ENCODE data around the gene OR2T11.

The OR2T11 gene

DNA sequence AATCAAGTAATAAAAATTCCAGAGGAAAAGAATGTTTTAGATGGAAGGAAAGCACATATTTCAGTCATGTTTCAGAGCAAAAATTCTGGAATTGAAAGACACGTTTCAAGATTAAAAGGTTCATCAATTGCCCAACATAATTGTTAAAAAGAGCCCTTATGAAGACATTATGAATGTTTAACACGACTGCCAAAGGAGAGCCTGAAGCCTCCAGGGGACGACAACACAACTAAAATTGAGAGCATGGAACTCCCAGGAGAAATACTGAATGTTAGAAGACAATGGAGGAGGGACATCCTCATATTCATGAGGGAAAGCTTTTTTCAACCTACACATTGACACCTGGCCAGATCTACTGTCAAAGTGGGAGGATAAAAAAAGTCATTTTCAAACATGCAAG is 16.0 kb downstream of the OR2T11 start:
- Histone ChIP-seq H3K9me3 (ENCODE audit: control insufficient read depth in 5 of 5, low read length in 5 of 5) (no peaks in the 10 kb centered on the region), H3K9ac (ENCODE audit: low read length in 5 of 5) (no peak overlapping the region), H3K27me3 (ENCODE audit: control insufficient read depth in 5 of 5, insufficient read depth in 4 of 5, low read length in 5 of 5) (no peaks in the 10 kb centered on the region), H3K4me3 (ENCODE audit: low read depth in 1 of 5, low read length in 5 of 5) (no peak overlapping the region), H3K4me1 (ENCODE audit: control insufficient read depth in 5 of 5, insufficient read depth in 5 of 5, low read length in 5 of 5) (peaks cover 0 to 6% (median 4%) of the 10 kb centered on the region in 5 donors), H3K27ac (ENCODE audit: low read depth, low read length) (no peak overlapping the region), H3K36me3 (ENCODE audit: control insufficient read depth in 5 of 5, insufficient read depth in 5 of 5, low read length in 5 of 5) (no peaks in the 10 kb centered on the region)

DNA sequence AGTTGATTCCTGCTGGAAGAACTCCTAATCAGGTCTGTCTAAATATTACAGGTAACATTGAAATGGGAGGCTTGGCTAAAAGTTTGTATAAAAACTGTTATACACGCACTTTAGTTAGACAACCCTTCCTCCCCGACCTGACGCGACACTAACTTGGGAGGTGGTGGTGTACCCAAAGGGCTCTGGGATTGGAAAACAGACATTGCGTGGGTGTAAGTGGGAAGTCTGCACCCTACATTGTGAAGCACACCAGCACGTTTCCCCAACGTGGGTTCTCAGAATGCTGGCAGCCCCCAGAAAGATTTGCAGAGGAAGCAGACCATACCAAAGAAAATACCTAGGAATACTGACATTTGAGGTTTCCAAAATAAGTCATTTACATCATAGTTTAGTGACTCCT is 16.8 kb downstream of the OR2T11 start:
- H3K27ac ChIP-seq (ENCODE audit: low read depth, low read length): no peak overlapping the region
- peaks cover 0 to 6% (median 4%) of the 10 kb centered on the region in 5 donors for H3K4me1 ChIP-seq (ENCODE audit: control insufficient read depth in 5 of 5, insufficient read depth in 5 of 5, low read length in 5 of 5)
- no peaks in the 10 kb centered on the region for H3K27me3 ChIP-seq (ENCODE audit: control insufficient read depth in 5 of 5, insufficient read depth in 4 of 5, low read length in 5 of 5)
- peak overlapping the region in 1 of 5 donors; percentile 0 for H3K9ac ChIP-seq (ENCODE audit: low read length in 5 of 5)
- no peaks in the 10 kb centered on the region for H3K36me3 ChIP-seq (ENCODE audit: control insufficient read depth in 5 of 5, insufficient read depth in 5 of 5, low read length in 5 of 5)
- no peaks in the 10 kb centered on the region for H3K9me3 ChIP-seq (ENCODE audit: control insufficient read depth in 5 of 5, low read length in 5 of 5)
- H3K4me3 ChIP-seq (ENCODE audit: low read depth in 1 of 5, low read length in 5 of 5): no peak overlapping the region

DNA sequence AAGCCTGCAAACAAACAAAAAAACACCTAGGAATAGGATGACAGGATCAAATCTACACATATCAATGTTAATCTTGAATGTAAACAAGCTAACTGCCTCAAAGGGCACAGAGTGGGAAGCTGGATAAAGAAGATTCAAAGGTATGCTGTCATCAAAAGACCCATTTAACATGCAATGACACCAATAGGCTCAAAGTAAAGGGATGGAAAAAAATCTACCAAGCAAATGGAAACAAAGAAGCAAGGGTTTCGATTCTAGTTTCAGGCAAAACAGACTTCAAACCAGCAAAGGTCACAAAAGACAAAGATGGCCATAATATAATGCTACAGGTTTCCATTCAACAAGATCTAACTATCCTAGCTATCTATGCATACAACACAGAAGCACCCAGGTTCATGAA is 21.1 kb downstream of the OR2T11 start:
- no peak overlapping the region for H3K27ac ChIP-seq (ENCODE audit: low read depth, low read length)
- H3K9ac ChIP-seq (ENCODE audit: low read length in 5 of 5): no peak overlapping the region
- H3K36me3 ChIP-seq (ENCODE audit: control insufficient read depth in 5 of 5, insufficient read depth in 5 of 5, low read length in 5 of 5): no peaks in the 10 kb centered on the region
- no peak overlapping the region for H3K4me3 ChIP-seq (ENCODE audit: low read depth in 1 of 5, low read length in 5 of 5)
- peaks cover 0 to 6% (median 0%) of the 10 kb centered on the region in 5 donors for H3K27me3 ChIP-seq (ENCODE audit: control insufficient read depth in 5 of 5, insufficient read depth in 4 of 5, low read length in 5 of 5)
- no peaks in the 10 kb centered on the region for H3K9me3 ChIP-seq (ENCODE audit: control insufficient read depth in 5 of 5, low read length in 5 of 5)
- no peaks in the 10 kb centered on the region for H3K4me1 ChIP-seq (ENCODE audit: control insufficient read depth in 5 of 5, insufficient read depth in 5 of 5, low read length in 5 of 5)

DNA sequence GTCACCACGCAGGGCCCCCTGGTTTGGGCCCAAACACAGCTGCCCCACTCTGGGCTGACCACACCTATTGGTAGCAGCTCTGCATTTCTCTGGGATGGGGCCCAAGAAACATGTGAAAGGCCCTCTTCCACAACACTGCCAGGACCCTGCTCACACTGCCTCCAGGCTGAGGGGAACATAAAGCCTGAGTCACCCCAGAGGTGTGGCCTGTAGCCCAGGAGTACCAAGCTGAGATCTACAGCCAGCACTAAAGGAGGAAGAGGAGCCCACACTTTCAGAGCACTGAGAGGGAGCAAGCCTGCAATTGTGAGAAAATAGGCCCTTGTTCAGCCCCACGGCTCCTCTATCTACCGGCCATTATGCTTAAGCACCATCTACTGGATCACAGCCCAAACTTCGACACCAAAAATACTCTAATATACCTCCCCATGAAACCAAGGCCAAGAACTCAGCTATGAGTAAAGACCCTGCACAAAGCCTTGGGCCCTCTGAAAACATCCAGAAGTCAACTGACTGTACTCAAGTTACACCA is 22.9 kb downstream of the OR2T11 start:
- Histone ChIP-seq H3K27me3 (ENCODE audit: control insufficient read depth in 5 of 5, insufficient read depth in 4 of 5, low read length in 5 of 5) (peaks cover 0 to 6% (median 0%) of the 10 kb centered on the region in 5 donors), H3K9me3 (ENCODE audit: control insufficient read depth in 5 of 5, low read length in 5 of 5) (no peaks in the 10 kb centered on the region), H3K36me3 (ENCODE audit: control insufficient read depth in 5 of 5, insufficient read depth in 5 of 5, low read length in 5 of 5) (no peaks in the 10 kb centered on the region), H3K4me1 (ENCODE audit: control insufficient read depth in 5 of 5, insufficient read depth in 5 of 5, low read length in 5 of 5) (no peaks in the 10 kb centered on the region), H3K4me3 (ENCODE audit: low read depth in 1 of 5, low read length in 5 of 5) (no peak overlapping the region), H3K27ac (ENCODE audit: low read depth, low read length) (no peak overlapping the region), H3K9ac (ENCODE audit: low read length in 5 of 5) (no peak overlapping the region)

DNA sequence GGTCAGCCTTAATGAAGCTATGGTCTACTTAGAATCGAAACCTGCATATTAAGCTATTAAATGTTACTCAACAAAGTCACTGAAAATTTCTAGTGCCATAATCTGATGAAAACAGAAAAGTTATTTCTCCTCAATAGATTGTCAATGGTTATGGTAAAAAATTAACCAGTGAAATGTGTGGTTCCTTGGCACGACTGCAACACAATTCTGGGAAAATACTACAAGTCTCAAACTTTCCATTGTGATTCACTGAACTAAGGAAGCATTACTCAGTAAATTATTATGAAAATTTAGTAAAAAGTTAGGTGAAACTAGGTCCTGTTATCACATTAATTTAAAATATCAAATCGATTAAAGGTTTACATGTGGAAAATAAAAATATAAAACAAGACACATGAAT is 24.6 kb downstream of the OR2T11 start:
- Histone ChIP-seq H3K36me3 (ENCODE audit: control insufficient read depth in 5 of 5, insufficient read depth in 5 of 5, low read length in 5 of 5) (no peaks in the 10 kb centered on the region), H3K27me3 (ENCODE audit: control insufficient read depth in 5 of 5, insufficient read depth in 4 of 5, low read length in 5 of 5) (peaks cover 0 to 6% (median 0%) of the 10 kb centered on the region in 5 donors), H3K9me3 (ENCODE audit: control insufficient read depth in 5 of 5, low read length in 5 of 5) (no peaks in the 10 kb centered on the region), H3K4me3 (ENCODE audit: low read depth in 1 of 5, low read length in 5 of 5) (no peak overlapping the region), H3K4me1 (ENCODE audit: control insufficient read depth in 5 of 5, insufficient read depth in 5 of 5, low read length in 5 of 5) (no peaks in the 10 kb centered on the region), H3K9ac (ENCODE audit: low read length in 5 of 5) (no peak overlapping the region), H3K27ac (ENCODE audit: low read depth, low read length) (no peak overlapping the region)

DNA sequence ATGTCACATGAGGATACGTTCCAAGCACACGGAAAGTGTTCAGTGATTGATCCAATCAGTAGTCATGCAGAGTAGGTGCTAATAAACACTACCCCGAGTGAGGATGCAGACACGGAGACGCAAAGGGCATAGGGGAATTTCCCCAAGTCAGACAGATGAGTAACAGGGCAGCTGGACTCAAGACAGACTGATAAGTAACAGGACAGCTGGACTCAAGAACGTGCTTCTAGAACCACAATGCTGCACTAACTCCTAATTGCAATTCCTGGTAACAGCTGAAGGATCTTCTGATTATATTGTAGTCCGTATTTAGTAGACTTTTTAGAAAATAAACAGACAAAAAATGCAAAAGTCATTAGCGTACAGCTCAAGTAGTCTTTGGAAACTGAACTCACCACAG is 35.5 kb downstream of the OR2T11 start:
- Histone ChIP-seq H3K36me3 (ENCODE audit: control insufficient read depth in 5 of 5, insufficient read depth in 5 of 5, low read length in 5 of 5) (no peaks in the 10 kb centered on the region), H3K9ac (ENCODE audit: low read length in 5 of 5) (no peak overlapping the region), H3K27ac (ENCODE audit: low read depth, low read length) (no peak overlapping the region), H3K4me1 (ENCODE audit: control insufficient read depth in 5 of 5, insufficient read depth in 5 of 5, low read length in 5 of 5) (no peaks in the 10 kb centered on the region), H3K9me3 (ENCODE audit: control insufficient read depth in 5 of 5, low read length in 5 of 5) (peaks cover 0 to 3% (median 0%) of the 10 kb centered on the region in 5 donors), H3K27me3 (ENCODE audit: control insufficient read depth in 5 of 5, insufficient read depth in 4 of 5, low read length in 5 of 5) (no peaks in the 10 kb centered on the region), H3K4me3 (ENCODE audit: low read depth in 1 of 5, low read length in 5 of 5) (no peak overlapping the region)

DNA sequence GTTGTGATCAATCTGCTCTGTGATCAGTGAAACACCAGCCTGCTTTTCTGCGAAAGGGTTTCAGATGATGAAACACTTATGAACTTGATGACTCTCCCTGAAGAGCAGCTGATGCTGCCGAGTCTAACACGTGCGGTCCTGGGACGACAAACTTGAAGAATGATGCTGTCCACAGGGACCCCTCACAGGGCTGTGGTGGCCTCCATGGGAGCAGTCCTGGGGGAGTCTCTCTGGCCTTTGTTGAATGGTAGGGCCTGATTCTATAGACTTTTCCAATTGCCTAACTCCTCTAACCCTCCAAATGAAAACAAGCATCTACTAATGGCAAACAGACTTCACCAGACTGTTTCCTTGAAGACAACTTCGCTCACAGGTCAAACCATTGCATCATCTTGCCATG is 37.3 kb downstream of the OR2T11 start, which contains the start of gene OR2T10:
OR2T10 (minus strand) TSS at position 112 of the 400 bp plus-strand sequence. CDS start 3,932 bp downstream, outside the sequence.
- H3K4me3 ChIP-seq (ENCODE audit: low read depth in 1 of 5, low read length in 5 of 5): no peak within 1 kb of the TSS
- no peaks in the 10 kb centered on the region for H3K9me3 ChIP-seq (ENCODE audit: control insufficient read depth in 5 of 5, low read length in 5 of 5)
- no peaks in the 10 kb centered on the region for H3K4me1 ChIP-seq (ENCODE audit: control insufficient read depth in 5 of 5, insufficient read depth in 5 of 5, low read length in 5 of 5)
- no peak within 1 kb of the TSS for H3K9ac ChIP-seq (ENCODE audit: low read length in 5 of 5)
- H3K27ac ChIP-seq (ENCODE audit: low read depth, low read length): no peak within 1 kb of the TSS
- peaks cover 0 to 3% (median 0%) of the 10 kb centered on the region in 5 donors for H3K27me3 ChIP-seq (ENCODE audit: control insufficient read depth in 5 of 5, insufficient read depth in 4 of 5, low read length in 5 of 5)
- no peaks in the 10 kb centered on the region for H3K36me3 ChIP-seq (ENCODE audit: control insufficient read depth in 5 of 5, insufficient read depth in 5 of 5, low read length in 5 of 5)

DNA sequence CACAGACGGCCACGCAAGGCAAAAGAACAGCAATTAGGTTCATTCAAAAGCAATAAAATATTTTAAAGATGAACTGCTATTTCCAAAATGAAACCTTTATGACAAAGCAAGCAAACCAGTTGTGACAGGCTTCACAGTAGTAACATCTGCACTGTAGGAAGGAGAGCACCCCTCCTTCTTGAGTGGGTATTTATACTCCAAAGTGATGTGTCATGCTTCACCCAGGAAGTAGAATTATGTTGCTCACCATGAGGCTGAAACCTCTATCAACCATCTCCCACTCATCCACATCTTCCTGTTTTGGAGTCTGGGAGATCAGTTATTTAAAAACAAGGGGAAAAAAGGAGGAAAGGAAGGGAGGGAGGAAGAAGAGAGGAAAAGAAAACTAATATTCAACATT is 38.3 kb downstream of the OR2T11 start:
- no peak overlapping the region for H3K27ac ChIP-seq (ENCODE audit: low read depth, low read length)
- H3K9ac ChIP-seq (ENCODE audit: low read length in 5 of 5): no peak overlapping the region
- no peaks in the 10 kb centered on the region for H3K36me3 ChIP-seq (ENCODE audit: control insufficient read depth in 5 of 5, insufficient read depth in 5 of 5, low read length in 5 of 5)
- no peak overlapping the region for H3K4me3 ChIP-seq (ENCODE audit: low read depth in 1 of 5, low read length in 5 of 5)
- no peaks in the 10 kb centered on the region for H3K9me3 ChIP-seq (ENCODE audit: control insufficient read depth in 5 of 5, low read length in 5 of 5)
- peaks cover 0 to 3% (median 0%) of the 10 kb centered on the region in 5 donors for H3K27me3 ChIP-seq (ENCODE audit: control insufficient read depth in 5 of 5, insufficient read depth in 4 of 5, low read length in 5 of 5)
- H3K4me1 ChIP-seq (ENCODE audit: control insufficient read depth in 5 of 5, insufficient read depth in 5 of 5, low read length in 5 of 5): no peaks in the 10 kb centered on the region

DNA sequence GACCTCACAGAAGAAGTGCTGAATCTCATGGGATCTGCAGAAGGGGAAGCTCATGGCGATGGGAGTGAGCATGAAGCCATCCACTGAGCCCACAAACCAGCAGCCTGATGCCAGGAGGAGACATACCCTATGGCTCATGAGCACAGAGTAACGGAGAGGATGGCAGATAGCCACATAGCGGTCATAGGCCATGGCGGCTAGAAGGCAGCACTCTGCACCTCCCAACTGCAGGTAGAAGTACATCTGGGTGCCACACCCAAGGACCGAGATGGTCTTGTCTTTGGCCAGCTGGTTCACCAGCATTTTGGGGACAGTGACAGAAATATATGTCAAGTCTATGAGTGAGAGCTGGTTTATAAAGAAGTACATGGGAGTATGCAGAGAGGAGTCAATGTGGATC is 41.7 kb downstream of the OR2T11 start:
- no peaks in the 10 kb centered on the region for H3K9me3 ChIP-seq (ENCODE audit: control insufficient read depth in 5 of 5, low read length in 5 of 5)
- H3K36me3 ChIP-seq (ENCODE audit: control insufficient read depth in 5 of 5, insufficient read depth in 5 of 5, low read length in 5 of 5): no peaks in the 10 kb centered on the region
- H3K4me1 ChIP-seq (ENCODE audit: control insufficient read depth in 5 of 5, insufficient read depth in 5 of 5, low read length in 5 of 5): no peaks in the 10 kb centered on the region
- no peak overlapping the region for H3K27ac ChIP-seq (ENCODE audit: low read depth, low read length)
- no peak overlapping the region for H3K4me3 ChIP-seq (ENCODE audit: low read depth in 1 of 5, low read length in 5 of 5)
- no peak overlapping the region for H3K9ac ChIP-seq (ENCODE audit: low read length in 5 of 5)
- peaks cover 0 to 3% (median 0%) of the 10 kb centered on the region in 5 donors for H3K27me3 ChIP-seq (ENCODE audit: control insufficient read depth in 5 of 5, insufficient read depth in 4 of 5, low read length in 5 of 5)

DNA sequence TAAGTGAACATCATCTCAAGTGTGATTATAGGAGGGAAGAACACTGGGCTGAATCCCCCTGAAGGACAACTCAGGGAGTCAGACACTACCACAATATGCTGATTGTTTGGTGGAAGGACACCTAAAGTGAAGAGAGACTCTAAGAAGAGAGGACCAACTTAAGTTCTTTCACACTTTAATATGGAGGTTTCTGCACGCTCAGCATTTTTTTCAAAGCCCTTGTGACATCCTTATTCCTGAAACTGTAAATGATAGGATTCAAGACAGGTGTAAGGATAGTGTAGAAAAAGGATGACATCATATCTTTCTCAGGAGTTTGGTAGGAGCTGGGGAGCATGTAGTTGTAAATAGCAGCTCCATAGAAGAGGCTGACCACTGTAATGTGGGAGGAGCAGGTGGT is 42.2 kb downstream of the OR2T11 start:
- H3K9me3 ChIP-seq (ENCODE audit: control insufficient read depth in 5 of 5, low read length in 5 of 5): no peaks in the 10 kb centered on the region
- no peak overlapping the region for H3K4me3 ChIP-seq (ENCODE audit: low read depth in 1 of 5, low read length in 5 of 5)
- H3K27me3 ChIP-seq (ENCODE audit: control insufficient read depth in 5 of 5, insufficient read depth in 4 of 5, low read length in 5 of 5): peaks cover 0 to 3% (median 0%) of the 10 kb centered on the region in 5 donors
- no peaks in the 10 kb centered on the region for H3K36me3 ChIP-seq (ENCODE audit: control insufficient read depth in 5 of 5, insufficient read depth in 5 of 5, low read length in 5 of 5)
- H3K27ac ChIP-seq (ENCODE audit: low read depth, low read length): no peak overlapping the region
- no peak overlapping the region for H3K9ac ChIP-seq (ENCODE audit: low read length in 5 of 5)
- no peaks in the 10 kb centered on the region for H3K4me1 ChIP-seq (ENCODE audit: control insufficient read depth in 5 of 5, insufficient read depth in 5 of 5, low read length in 5 of 5)

Measured in subcutaneous abdominal adipose tissue (tissue), 5 donors.